KOPT-K1 (cell line): ENCODE measurements around the gene GNG11.

ENCODE experiments used
- H3K27ac ChIP-seq: fragments of 200-600 bp; sonication (generic); 2 replicates; pipeline ENCODE4 v1.5.1; 2016; ENCODE audit warnings: antibody characterized with exemption, mild to moderate bottlenecking, low read depth, low read length; ENCODE audit not compliant: poor library complexity, severe bottlenecking
- H3K36me3 ChIP-seq: fragments of 200-600 bp; sonication (generic); 2 replicates; pipeline ENCODE4 v1.5.1; 2017; ENCODE audit warnings: antibody characterized with exemption, mild to moderate bottlenecking, low read length, moderate library complexity; ENCODE audit not compliant: insufficient read depth
- H3K9me3 ChIP-seq: fragments of 200-600 bp; sonication (generic); 2 replicates; pipeline ENCODE4 v1.5.1; 2017; ENCODE audit warnings: antibody characterized with exemption, low read length, mild to moderate bottlenecking; ENCODE audit not compliant: insufficient read depth, poor library complexity, severe bottlenecking

Gene GNG11

DNA sequence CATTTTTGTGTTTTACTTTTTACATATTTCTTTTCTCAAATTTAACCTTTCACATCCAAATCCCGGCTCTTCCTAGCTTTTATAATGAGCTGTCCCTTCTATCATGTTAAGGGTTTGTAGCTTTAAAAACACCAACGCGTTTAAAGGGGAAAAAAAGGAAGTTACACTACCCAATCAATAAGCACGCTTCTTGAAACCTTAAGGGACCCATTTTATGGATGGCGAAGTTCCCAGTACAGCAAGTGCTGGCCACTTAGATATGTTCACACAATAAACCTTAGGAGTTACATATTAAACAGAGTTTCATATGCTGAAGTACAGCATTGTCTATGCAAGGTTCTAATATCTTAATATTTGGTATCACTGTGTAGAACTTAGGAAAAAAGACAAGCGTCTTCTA lies 1.8 kb downstream of the GNG11 start:
- H3K9me3 ChIP-seq = no peaks in the 10 kb centered on the region
- no peaks in the 10 kb centered on the region for H3K36me3 ChIP-seq
- no peak overlapping the region for H3K27ac ChIP-seq

DNA sequence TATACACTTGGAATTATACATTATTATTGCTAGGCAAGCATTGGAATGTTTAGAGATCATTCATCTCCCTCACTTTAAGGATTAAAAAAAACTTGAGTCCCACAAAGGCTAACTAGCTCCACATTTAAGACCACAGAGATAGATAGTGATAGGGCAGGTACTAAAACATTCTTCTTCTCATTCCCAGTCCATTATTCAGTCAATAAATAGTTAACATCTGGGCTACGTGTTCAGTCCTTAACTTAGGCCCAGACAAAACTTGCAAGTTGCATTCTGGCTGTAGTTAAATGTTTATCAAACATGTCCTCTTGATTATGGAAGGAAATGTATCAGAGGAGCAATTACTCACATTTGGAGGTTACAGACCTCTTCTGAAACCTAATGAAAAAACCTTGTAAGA lies 2.4 kb downstream of the GNG11 start:
- H3K36me3 ChIP-seq = no peaks in the 10 kb centered on the region
- H3K27ac ChIP-seq = no peak overlapping the region

DNA sequence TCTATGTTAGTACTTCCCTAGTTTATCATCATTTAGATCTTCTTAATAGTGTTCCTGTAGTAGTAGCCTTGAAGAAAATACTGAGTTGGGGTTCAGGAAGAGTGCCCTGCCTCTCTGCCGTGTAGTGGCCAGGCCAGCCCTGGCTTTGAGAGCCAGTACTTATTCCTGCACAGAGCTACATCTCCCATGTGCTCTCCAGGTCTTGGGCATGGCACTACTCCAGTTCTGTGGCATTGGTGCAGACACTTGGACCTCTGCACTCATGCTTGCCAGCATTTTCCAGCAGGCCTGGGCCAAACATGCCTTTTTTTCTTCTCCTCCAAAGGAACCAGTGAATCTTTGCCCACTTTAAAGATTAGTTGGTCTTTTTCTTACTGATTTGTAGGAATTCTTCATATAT lies 5.3 kb downstream of the GNG11 start:
- Histone ChIP-seq H3K9me3 (no peaks in the 10 kb centered on the region), H3K36me3 (no peaks in the 10 kb centered on the region), H3K27ac (no peak overlapping the region)

More for the DNA sequence above, 2.4 kb downstream of the GNG11 start:
- H3K9me3 ChIP-seq = no peaks in the 10 kb centered on the region

GRCh38 chr7:93927585-93927984 lies 6.0 kb downstream of the GNG11 start:
- Histone ChIP-seq H3K9me3 (no peaks in the 10 kb centered on the region), H3K27ac (no peak overlapping the region)

GRCh38 chr7:93931655-93932054 lies 10.1 kb downstream of the GNG11 start:
- Histone ChIP-seq H3K36me3 (no peaks in the 10 kb centered on the region), H3K9me3 (no peaks in the 10 kb centered on the region), H3K27ac (no peak overlapping the region)

More at GRCh38 chr7:93927585-93927984, 6.0 kb downstream of the GNG11 start:
- H3K36me3 ChIP-seq = no peaks in the 10 kb centered on the region

GRCh38 chr7:93933156-93933555 lies 11.6 kb downstream of the GNG11 start:
- H3K36me3 ChIP-seq = no peaks in the 10 kb centered on the region
- H3K27ac ChIP-seq = no peak overlapping the region
- no peaks in the 10 kb centered on the region for H3K9me3 ChIP-seq

- Histone ChIP-seq H3K9me3 (no peaks in the 10 kb centered on the region), H3K36me3 (no peaks in the 10 kb centered on the region), H3K27ac (no peak overlapping the region)
Measured at GRCh38 chr7:93935102-93935501, 13.6 kb downstream of the GNG11 start.

DNA sequence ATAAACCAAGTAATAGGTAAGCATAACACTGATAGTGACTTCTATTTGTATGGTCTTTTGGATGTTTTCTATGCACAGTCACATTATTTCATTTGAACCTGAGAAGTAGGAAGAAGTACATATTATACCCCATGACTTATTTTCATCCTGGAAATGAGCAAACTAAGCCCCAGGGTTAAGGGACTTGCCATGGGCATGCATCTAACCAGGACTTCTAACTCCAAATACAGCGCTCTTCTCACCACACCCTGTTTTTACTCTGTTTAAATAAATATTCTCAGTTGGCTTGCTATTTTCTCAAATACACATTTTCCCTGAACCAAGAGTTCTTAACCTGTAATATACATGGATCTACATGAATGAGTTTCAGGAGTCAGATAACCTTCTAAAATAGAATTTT lies 16.3 kb downstream of the GNG11 start:
- H3K36me3 ChIP-seq = no peaks in the 10 kb centered on the region
- H3K27ac ChIP-seq = no peak overlapping the region
- H3K9me3 ChIP-seq = no peaks in the 10 kb centered on the region

GRCh38 chr7:93938293-93938692 lies 16.8 kb downstream of the GNG11 start:
- H3K27ac ChIP-seq = no peak overlapping the region
- H3K36me3 ChIP-seq = no peaks in the 10 kb centered on the region
- no peaks in the 10 kb centered on the region for H3K9me3 ChIP-seq

GRCh38 chr7:93941945-93942344 lies 20.4 kb downstream of the GNG11 start:
- Histone ChIP-seq H3K9me3 (no peaks in the 10 kb centered on the region), H3K27ac (no peak overlapping the region), H3K36me3 (no peaks in the 10 kb centered on the region)

- H3K27ac ChIP-seq = no peak overlapping the region
- no peaks in the 10 kb centered on the region for H3K9me3 ChIP-seq
- H3K36me3 ChIP-seq = no peaks in the 10 kb centered on the region
Measured at GRCh38 chr7:93943816-93944540, 22.4 kb downstream of the GNG11 start.

DNA sequence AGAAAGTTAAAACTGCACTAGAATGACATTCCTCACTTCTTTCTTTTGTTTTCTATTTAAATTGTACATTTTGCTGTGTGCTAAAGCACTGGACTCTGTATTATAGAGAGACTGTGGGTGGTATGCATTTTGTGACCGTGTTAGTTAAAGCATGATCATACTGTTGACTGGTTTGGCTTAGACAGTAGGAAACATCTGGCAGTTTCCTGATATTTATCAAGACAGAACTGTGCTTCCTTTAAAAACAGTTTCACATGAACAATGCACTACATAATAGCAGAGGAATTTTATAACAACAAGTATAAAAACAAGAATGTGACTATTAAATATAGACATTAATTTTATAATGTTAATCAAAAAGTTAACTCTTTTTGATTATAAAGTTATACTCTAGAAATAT lies 23.1 kb downstream of the GNG11 start:
- Histone ChIP-seq H3K36me3 (no peaks in the 10 kb centered on the region), H3K9me3 (no peaks in the 10 kb centered on the region), H3K27ac (no peak overlapping the region)

DNA sequence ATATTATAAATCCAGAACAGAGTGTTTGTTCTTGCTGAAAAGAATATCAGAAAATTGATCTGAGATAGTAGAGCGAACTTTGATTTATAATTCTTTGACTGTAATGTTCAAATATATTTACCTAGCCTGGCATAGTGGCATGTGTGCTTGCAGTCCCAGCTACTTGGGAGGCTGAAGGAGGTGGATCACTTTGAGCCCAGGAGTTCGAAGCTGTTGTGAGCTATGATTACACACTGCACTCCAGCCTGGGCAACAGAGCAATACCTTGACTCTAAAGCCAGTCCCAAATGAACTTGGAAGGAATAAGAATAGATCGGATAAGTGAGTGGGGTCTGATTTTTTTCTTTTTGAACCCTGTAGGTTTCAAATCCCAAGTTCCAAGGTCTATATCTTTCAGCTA lies 23.5 kb downstream of the GNG11 start:
- H3K36me3 ChIP-seq = no peaks in the 10 kb centered on the region
- no peak overlapping the region for H3K27ac ChIP-seq
- H3K9me3 ChIP-seq = no peaks in the 10 kb centered on the region

DNA sequence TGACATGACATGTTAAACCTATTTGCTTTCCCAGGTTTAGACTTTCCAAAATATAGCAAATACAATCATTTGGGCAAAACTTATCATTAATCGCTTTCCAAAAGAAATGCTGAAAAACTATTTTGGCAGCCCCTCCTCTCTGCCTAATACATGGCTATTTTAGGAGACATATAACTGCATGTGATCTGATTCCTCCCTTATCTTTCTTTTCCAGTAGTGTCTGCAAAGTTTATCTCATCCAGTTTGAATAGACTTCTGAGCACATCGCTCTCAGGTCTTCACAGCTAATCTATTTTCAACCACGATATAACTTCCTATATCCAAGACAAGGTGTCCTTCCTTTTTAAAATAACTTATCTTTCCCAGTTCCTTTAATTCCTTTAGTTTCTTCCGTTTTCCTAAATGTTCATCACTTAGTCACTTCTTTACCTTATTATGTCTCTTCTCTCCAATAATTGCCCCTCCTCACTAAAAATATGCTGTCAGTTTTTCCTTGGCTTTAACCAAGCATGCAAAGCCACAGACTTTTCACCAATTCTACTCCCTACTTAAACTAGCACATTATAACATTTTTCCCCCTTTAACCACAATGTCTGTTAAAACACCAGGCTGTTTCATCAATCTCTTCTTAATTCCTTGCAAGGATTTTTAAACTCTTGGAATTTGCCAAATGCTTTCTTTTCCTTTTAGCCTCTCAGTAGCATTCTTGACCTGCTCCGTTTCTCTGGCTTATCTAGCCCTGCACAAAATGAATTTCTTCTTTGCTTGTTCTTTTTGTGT lies 24.4 kb downstream of the GNG11 start:
- no peaks in the 10 kb centered on the region for H3K9me3 ChIP-seq
- no peaks in the 10 kb centered on the region for H3K36me3 ChIP-seq
- no peak overlapping the region for H3K27ac ChIP-seq

- no peaks in the 10 kb centered on the region for H3K9me3 ChIP-seq
- no peak overlapping the region for H3K27ac ChIP-seq
- no peaks in the 10 kb centered on the region for H3K36me3 ChIP-seq
Measured at GRCh38 chr7:93948106-93948505, 26.6 kb downstream of the GNG11 start.

DNA sequence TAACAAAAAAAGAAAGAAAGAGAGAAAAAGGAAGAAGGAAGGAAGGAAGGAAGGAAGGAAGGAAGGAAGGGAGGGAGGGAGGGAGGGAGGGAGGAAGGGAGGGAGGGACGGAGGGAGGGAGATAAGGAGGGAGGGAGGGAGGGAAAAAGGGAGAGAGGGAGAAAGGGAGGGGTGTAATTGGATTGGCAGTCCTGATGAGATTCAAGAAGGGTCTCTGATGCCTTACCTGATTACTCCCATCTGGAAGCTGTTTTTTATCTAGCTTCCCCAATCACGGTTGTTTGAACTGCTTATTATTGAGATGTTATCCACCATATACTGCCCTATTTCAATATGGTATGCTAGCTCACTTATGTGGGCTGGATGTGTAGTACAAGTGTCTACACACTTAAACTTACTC lies 27.3 kb downstream of the GNG11 start:
- H3K36me3 ChIP-seq = no peaks in the 10 kb centered on the region
- H3K27ac ChIP-seq = no peak overlapping the region
- no peaks in the 10 kb centered on the region for H3K9me3 ChIP-seq
